ENCODE data around the gene CHRNE.

DNA sequence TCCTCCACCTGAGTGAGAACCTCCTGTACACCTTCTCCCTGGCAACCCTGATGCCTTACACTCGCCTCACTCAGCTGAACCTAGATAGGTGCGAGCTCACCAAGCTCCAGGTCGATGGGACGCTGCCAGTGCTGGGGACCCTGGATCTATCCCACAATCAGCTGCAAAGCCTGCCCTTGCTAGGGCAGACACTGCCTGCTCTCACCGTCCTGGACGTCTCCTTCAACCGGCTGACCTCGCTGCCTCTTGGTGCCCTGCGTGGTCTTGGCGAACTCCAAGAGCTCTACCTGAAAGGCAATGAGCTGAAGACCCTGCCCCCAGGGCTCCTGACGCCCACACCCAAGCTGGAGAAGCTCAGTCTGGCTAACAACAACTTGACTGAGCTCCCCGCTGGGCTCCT, 29.9 kb upstream of the CHRNE start:
- no peak for TF ChIP-seq CTCF (conservative IDR thresholded peaks at IDR 0.05; ENCODE audit: low read depth in 2 of 2)
- TF ChIP-seq EZH2phosphoT487 (IDR thresholded peaks at IDR 0.05; ENCODE audit: unreplicated experiment) = no peak
- TF ChIP-seq POLR2AphosphoS5 (IDR thresholded peaks at IDR 0.05; ENCODE audit: low read depth) = no peak
- TF ChIP-seq, protein P1, sequence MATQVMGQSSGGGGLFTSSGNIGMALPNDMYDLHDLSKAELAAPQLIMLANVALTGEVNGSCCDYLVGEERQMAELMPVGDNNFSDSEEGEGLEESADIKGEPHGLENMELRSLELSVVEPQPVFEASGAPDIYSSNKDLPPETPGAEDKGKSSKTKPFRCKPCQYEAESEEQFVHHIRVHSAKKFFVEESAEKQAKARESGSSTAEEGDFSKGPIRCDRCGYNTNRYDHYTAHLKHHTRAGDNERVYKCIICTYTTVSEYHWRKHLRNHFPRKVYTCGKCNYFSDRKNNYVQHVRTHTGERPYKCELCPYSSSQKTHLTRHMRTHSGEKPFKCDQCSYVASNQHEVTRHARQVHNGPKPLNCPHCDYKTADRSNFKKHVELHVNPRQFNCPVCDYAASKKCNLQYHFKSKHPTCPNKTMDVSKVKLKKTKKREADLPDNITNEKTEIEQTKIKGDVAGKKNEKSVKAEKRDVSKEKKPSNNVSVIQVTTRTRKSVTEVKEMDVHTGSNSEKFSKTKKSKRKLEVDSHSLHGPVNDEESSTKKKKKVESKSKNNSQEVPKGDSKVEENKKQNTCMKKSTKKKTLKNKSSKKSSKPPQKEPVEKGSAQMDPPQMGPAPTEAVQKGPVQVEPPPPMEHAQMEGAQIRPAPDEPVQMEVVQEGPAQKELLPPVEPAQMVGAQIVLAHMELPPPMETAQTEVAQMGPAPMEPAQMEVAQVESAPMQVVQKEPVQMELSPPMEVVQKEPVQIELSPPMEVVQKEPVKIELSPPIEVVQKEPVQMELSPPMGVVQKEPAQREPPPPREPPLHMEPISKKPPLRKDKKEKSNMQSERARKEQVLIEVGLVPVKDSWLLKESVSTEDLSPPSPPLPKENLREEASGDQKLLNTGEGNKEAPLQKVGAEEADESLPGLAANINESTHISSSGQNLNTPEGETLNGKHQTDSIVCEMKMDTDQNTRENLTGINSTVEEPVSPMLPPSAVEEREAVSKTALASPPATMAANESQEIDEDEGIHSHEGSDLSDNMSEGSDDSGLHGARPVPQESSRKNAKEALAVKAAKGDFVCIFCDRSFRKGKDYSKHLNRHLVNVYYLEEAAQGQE (IDR thresholded peaks at IDR 0.05; ENCODE audit: unreplicated experiment) = no peak
- no peak for TF ChIP-seq ZNF331 (CRISPR knock-in tag; IDR thresholded peaks at IDR 0.05; ENCODE audit: low read depth)
- no peak for TF ChIP-seq EZH2 (IDR thresholded peaks at IDR 0.05; ENCODE audit: low read depth, unreplicated experiment)
- TF ChIP-seq CREB1 (CRISPR knock-in tag; IDR thresholded peaks at IDR 0.05; ENCODE audit: low read depth) = no peak
- TF ChIP-seq, protein P2, sequence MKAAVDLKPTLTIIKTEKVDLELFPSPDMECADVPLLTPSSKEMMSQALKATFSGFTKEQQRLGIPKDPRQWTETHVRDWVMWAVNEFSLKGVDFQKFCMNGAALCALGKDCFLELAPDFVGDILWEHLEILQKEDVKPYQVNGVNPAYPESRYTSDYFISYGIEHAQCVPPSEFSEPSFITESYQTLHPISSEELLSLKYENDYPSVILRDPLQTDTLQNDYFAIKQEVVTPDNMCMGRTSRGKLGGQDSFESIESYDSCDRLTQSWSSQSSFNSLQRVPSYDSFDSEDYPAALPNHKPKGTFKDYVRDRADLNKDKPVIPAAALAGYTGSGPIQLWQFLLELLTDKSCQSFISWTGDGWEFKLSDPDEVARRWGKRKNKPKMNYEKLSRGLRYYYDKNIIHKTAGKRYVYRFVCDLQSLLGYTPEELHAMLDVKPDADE (IDR thresholded peaks at IDR 0.05) = no peak
- TF ChIP-seq NANOG (IDR thresholded peaks at IDR 0.05; ENCODE audit: borderline replicate concordance) = no peak
